Measurements from ENCODE around the gene CSF1.

DNA sequence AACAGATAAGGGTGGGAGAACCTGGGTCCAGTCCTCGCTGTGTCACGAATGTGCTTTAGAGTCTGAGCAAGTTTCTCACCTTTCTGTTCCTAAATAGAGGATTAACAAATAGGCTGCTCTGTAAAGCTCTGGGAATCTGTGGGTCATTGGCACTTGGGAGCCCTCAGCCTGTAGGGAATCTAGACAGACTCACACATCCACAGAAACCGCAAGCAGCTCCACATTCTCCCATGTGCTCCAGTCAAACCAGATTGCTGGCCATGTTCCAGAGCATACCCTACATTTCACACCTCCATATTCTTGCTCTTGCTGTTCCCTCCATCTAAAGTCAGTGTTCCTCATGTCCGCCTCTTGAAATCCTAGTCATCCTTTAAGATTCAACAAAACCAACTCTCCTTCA is 66.1 kb downstream of the CSF1 start:
- TF ChIP-seq, protein P1, sequence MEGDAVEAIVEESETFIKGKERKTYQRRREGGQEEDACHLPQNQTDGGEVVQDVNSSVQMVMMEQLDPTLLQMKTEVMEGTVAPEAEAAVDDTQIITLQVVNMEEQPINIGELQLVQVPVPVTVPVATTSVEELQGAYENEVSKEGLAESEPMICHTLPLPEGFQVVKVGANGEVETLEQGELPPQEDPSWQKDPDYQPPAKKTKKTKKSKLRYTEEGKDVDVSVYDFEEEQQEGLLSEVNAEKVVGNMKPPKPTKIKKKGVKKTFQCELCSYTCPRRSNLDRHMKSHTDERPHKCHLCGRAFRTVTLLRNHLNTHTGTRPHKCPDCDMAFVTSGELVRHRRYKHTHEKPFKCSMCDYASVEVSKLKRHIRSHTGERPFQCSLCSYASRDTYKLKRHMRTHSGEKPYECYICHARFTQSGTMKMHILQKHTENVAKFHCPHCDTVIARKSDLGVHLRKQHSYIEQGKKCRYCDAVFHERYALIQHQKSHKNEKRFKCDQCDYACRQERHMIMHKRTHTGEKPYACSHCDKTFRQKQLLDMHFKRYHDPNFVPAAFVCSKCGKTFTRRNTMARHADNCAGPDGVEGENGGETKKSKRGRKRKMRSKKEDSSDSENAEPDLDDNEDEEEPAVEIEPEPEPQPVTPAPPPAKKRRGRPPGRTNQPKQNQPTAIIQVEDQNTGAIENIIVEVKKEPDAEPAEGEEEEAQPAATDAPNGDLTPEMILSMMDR (IDR thresholded peaks at IDR 0.05), result no peak
- no peak for TF ChIP-seq POLR2A (IDR thresholded peaks at IDR 0.05)
